Hepatocyte (in vitro differentiated cells): ENCODE measurements around the gene KCND2. TPM values are rescaled to one million over a fixed set of nuclear protein-coding genes. Genes with fewer than 3 reads are reported as not detected.

ENCODE experiments used
- DNase-seq: peaks from one replicate; pipeline ENCODE4 v3.0.0-alpha.2; 2016; ENCODE audit warnings: low spot score
- H2AFZ ChIP-seq: fragments of 200-600 bp; sonication (generic); 2 replicates; pipeline ENCODE4 v1.6.0; 2016; ENCODE audit warnings: antibody characterized with exemption, mild to moderate bottlenecking
- H3K27ac ChIP-seq: fragments of 200-600 bp; sonication (generic); 2 replicates; pipeline ENCODE4 v1.5.1; 2016; ENCODE audit warnings: mild to moderate bottlenecking
- H3K27me3 ChIP-seq: fragments of 200-600 bp; sonication (generic); 2 replicates; pipeline ENCODE4 v1.6.1; 2016
- H3K36me3 ChIP-seq: fragments of 200-600 bp; sonication (generic); replicated peaks from 2 replicates; pipeline ENCODE4 v1.5.1; 2016; ENCODE audit warnings: low read depth; ENCODE audit not compliant: insufficient read depth
- H3K4me1 ChIP-seq: fragments of 200-600 bp; sonication (generic); 2 replicates; pipeline ENCODE4 v1.5.1; 2016; ENCODE audit warnings: mild to moderate bottlenecking, moderate library complexity; ENCODE audit not compliant: insufficient read depth
- H3K4me2 ChIP-seq: fragments of 200-600 bp; sonication (generic); 2 replicates; pipeline ENCODE4 v1.6.0; 2016
- H3K4me3 ChIP-seq: fragments of 200-600 bp; sonication (generic); 2 replicates; pipeline ENCODE4 v1.5.1; 2016; ENCODE audit warnings: mild to moderate bottlenecking
- H3K79me2 ChIP-seq: fragments of 200-600 bp; sonication (generic); 2 replicates; pipeline ENCODE4 v1.6.0; 2017; ENCODE audit warnings: mild to moderate bottlenecking
- H3K9me2 ChIP-seq: fragments of 200-600 bp; sonication (generic); replicated peaks from 2 replicates; pipeline ENCODE4 v1.6.0; 2017; ENCODE audit warnings: mild to moderate bottlenecking; ENCODE audit not compliant: insufficient read depth
- H3K9me3 ChIP-seq: fragments of 200-600 bp; sonication (generic); 2 replicates; pipeline ENCODE4 v1.5.1; 2016; ENCODE audit warnings: low read depth, mild to moderate bottlenecking
- H4K20me1 ChIP-seq: fragments of 200-600 bp; sonication (generic); 2 replicates; pipeline ENCODE4 v1.6.0; 2016; ENCODE audit warnings: mild to moderate bottlenecking; ENCODE audit not compliant: insufficient read depth, poor library complexity, severe bottlenecking
- EZH2 ChIP-seq: fragments of 200-600 bp; sonication (generic); IDR thresholded peaks from 2 replicates; pipeline ENCODE4 v1.6.1; 2016; ENCODE audit warnings: antibody characterized with exemption, mild to moderate bottlenecking, borderline replicate concordance
- EZH2phosphoT487 ChIP-seq: fragments of 200-600 bp; sonication (generic); IDR thresholded peaks from one replicate; pipeline ENCODE4 v1.6.1; 2018; ENCODE audit warnings: antibody characterized with exemption, mild to moderate bottlenecking, low read depth, moderate library complexity; ENCODE audit not compliant: unreplicated experiment, severe bottlenecking
- WGBS: methylation state at CpG from one replicate; pipeline ENCODE4 v1.1.6; 2016; ENCODE audit warnings: low lambda C conversion rate; ENCODE audit errors: missing lambda C conversion rate; 5-methylcytosine and 5-hydroxymethylcytosine counted together
- polyA plus RNA-seq: library from polyadenylated mRNA; unstranded; fragments of >200 nt; fragmentation: Nextera tagmentation; extraction: Ambion mirVana; gene quantifications from 2 replicates; pipeline ENCODE4 v1.2.1, GENCODE V29; 2016
- total RNA-seq: library from RNA; depleted of rRNA; stranded (reverse); fragments of >200 nt; gene quantifications from 2 replicates; pipeline ENCODE4 v1.2.3, GENCODE V29; 2014
- TF ChIP-seq, protein P1 (sequence below): fragments of 200-600 bp; sonication (generic); IDR thresholded peaks from 2 replicates; pipeline ENCODE4 v1.5.1; 2016; ENCODE audit warnings: antibody characterized with exemption, mild to moderate bottlenecking; ENCODE audit not compliant: poor library complexity

Gene KCND2
- total and polyA plus RNA-seq, 2 experiments from 2014 or later: 0.58 to 3.6 TPM

DNA sequence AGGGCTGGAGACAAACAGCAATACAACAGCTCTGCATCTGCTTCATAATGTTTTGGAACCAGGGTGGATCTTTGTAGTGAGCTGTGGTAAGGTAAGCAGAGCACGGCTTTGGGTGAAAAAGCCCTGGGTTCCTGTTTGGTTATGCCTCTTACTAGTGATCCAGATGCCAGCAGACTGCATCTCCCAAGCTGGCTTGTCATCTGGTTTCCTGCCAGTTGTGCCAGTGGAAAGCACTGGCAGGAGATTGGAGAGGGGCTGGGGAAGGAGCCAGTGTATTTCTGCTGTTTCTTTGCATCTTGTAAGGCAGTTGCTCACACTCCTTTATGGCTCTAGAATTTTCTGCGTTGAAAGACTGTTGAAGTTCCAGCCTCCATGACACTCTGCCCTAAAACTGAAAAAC lies 447.3 kb downstream of the KCND2 start:
- H3K4me3 ChIP-seq: no peak overlapping the region
- no peak for DNase-seq
- H3K9me2 ChIP-seq: no peaks in the 10 kb centered on the region
- 78% methylated on average over 2 of the region's 2 CpGs for WGBS
- no peaks in the 10 kb centered on the region for H3K4me1 ChIP-seq
- no peak overlapping the region for H3K27ac ChIP-seq
- no peaks in the 10 kb centered on the region for H3K79me2 ChIP-seq
- no peaks in the 10 kb centered on the region for H3K27me3 ChIP-seq
- no peaks in the 10 kb centered on the region for H4K20me1 ChIP-seq
- H3K4me2 ChIP-seq: no peak overlapping the region
- TF ChIP-seq, protein P1, sequence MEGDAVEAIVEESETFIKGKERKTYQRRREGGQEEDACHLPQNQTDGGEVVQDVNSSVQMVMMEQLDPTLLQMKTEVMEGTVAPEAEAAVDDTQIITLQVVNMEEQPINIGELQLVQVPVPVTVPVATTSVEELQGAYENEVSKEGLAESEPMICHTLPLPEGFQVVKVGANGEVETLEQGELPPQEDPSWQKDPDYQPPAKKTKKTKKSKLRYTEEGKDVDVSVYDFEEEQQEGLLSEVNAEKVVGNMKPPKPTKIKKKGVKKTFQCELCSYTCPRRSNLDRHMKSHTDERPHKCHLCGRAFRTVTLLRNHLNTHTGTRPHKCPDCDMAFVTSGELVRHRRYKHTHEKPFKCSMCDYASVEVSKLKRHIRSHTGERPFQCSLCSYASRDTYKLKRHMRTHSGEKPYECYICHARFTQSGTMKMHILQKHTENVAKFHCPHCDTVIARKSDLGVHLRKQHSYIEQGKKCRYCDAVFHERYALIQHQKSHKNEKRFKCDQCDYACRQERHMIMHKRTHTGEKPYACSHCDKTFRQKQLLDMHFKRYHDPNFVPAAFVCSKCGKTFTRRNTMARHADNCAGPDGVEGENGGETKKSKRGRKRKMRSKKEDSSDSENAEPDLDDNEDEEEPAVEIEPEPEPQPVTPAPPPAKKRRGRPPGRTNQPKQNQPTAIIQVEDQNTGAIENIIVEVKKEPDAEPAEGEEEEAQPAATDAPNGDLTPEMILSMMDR: no peak
- TF ChIP-seq EZH2phosphoT487: no peak
- no peak for TF ChIP-seq EZH2
- H3K36me3 ChIP-seq: no peaks in the 10 kb centered on the region
- H2AFZ ChIP-seq: no peak overlapping the region
- no peaks in the 10 kb centered on the region for H3K9me3 ChIP-seq

GRCh38 chr7:120723465-120724385 lies 450.8 kb downstream of the KCND2 start:
- H3K9me2 ChIP-seq: no peaks in the 10 kb centered on the region
- TF ChIP-seq, protein P1: no peak
- no peak for TF ChIP-seq EZH2
- H3K27me3 ChIP-seq: no peaks in the 10 kb centered on the region
- no peaks in the 10 kb centered on the region for H3K79me2 ChIP-seq
- H3K4me1 ChIP-seq: no peaks in the 10 kb centered on the region
- no peak overlapping the region for H2AFZ ChIP-seq
- no peak for DNase-seq
- no peak overlapping the region for H3K4me3 ChIP-seq
- no peaks in the 10 kb centered on the region for H3K36me3 ChIP-seq
- WGBS: 100% methylated on average over 1 of the region's 1 CpG
- H3K4me2 ChIP-seq: no peak overlapping the region
- no peak overlapping the region for H3K27ac ChIP-seq
- no peaks in the 10 kb centered on the region for H4K20me1 ChIP-seq
- no peaks in the 10 kb centered on the region for H3K9me3 ChIP-seq

GRCh38 chr7:120724448-120724847 lies 451.5 kb downstream of the KCND2 start:
- H4K20me1 ChIP-seq: no peaks in the 10 kb centered on the region
- no peak overlapping the region for H2AFZ ChIP-seq
- H3K4me2 ChIP-seq: no peak overlapping the region
- H3K27ac ChIP-seq: no peak overlapping the region
- no peaks in the 10 kb centered on the region for H3K79me2 ChIP-seq
- H3K9me3 ChIP-seq: no peaks in the 10 kb centered on the region
- H3K27me3 ChIP-seq: no peaks in the 10 kb centered on the region
- no peak for DNase-seq
- no peak overlapping the region for H3K4me3 ChIP-seq
- H3K9me2 ChIP-seq: no peaks in the 10 kb centered on the region
- 77% methylated on average over 2 of the region's 2 CpGs for WGBS
- no peak for TF ChIP-seq EZH2
- TF ChIP-seq EZH2phosphoT487: no peak
- TF ChIP-seq, protein P1: no peak
- no peaks in the 10 kb centered on the region for H3K36me3 ChIP-seq
- H3K4me1 ChIP-seq: no peaks in the 10 kb centered on the region
